WTC11 (cell line): ENCODE results near the gene SERAC1. TPM values are rescaled to one million over a fixed set of nuclear protein-coding genes. Genes with fewer than 3 reads are reported as not detected.

Experiments
- ATAC-seq: fragments of 200-7000 bp; cut with Tn5 transposase; 2 replicates; pipeline ENCODE4 v1.10.0; 2021; ENCODE audit warnings: mild to moderate bottlenecking, moderate library complexity
- CTCF ChIA-PET: fragments of 300-600 bp; sonication (Branson Sonifier 250); formaldehyde crosslinking; loops from one replicate; lab custom pipeline; 2021; ENCODE audit warnings: antibody characterized with exemption; lab: Charles Lee
- POLR2A ChIA-PET: fragments of 350-600 bp; sonication (Branson Sonifier 250); formaldehyde crosslinking; loops from one replicate; lab custom pipeline; 2021; ENCODE audit warnings: antibody characterized with exemption; lab: Charles Lee
- DNase-seq: peaks from one replicate; pipeline ENCODE4 v3.0.0; 2021; ENCODE audit warnings: low spot score
- H3K27ac Mint-ChIP-seq: 2 replicates; pipeline ENCODE4 v1.8.0; 2021; ENCODE audit warnings: mixed read lengths
- H3K27me3 Mint-ChIP-seq: 2 replicates; pipeline ENCODE4 v1.8.0; 2021; ENCODE audit warnings: low read depth, mild to moderate bottlenecking, moderate library complexity, mixed read lengths
- H3K36me3 Mint-ChIP-seq: 2 replicates; pipeline ENCODE4 v1.8.0; 2021; ENCODE audit warnings: mixed read lengths
- H3K4me1 Mint-ChIP-seq: 2 replicates; pipeline ENCODE4 v1.8.0; 2022; ENCODE audit warnings: mixed read lengths
- H3K4me3 Mint-ChIP-seq: 2 replicates; pipeline ENCODE4 v1.8.0; 2021; ENCODE audit warnings: mild to moderate bottlenecking, moderate library complexity, mixed read lengths
- H3K9me3 Mint-ChIP-seq: 2 replicates; pipeline ENCODE4 v1.8.0; 2021; ENCODE audit warnings: mixed read lengths
- AFF4 ChIP-seq: sonication (generic); formaldehyde crosslinking; IDR thresholded peaks from 2 replicates; pipeline ENCODE4 v1.8.1; 2023; ENCODE audit warnings: mild to moderate bottlenecking, missing genetic modification reagents, borderline replicate concordance
- AR ChIP-seq: fragments of 250-450 bp; sonication (Bioruptor Pico); IDR thresholded peaks from 2 replicates; pipeline ENCODE4 v1.9.0; 2021; ENCODE audit warnings: mild to moderate bottlenecking
- ATF2 ChIP-seq: sonication (generic); formaldehyde crosslinking; IDR thresholded peaks from 2 replicates; pipeline ENCODE4 v1.8.1; 2022; ENCODE audit warnings: low read depth, missing genetic modification reagents, borderline replicate concordance
- ATF3 ChIP-seq: sonication (generic); formaldehyde crosslinking; conservative IDR thresholded peaks from 2 replicates; pipeline ENCODE4 v1.8.1; 2022; ENCODE audit warnings: mild to moderate bottlenecking, missing genetic modification reagents
- EMX1 ChIP-seq: fragments of 250-450 bp; sonication (Bioruptor Pico); IDR thresholded peaks from 2 replicates; pipeline ENCODE4 v1.8.0; 2021; ENCODE audit warnings: mild to moderate bottlenecking
- ERG ChIP-seq: fragments of 250-450 bp; sonication (Bioruptor Pico); IDR thresholded peaks from 2 replicates; pipeline ENCODE4 v1.8.0; 2021; ENCODE audit warnings: mild to moderate bottlenecking
- ESRRA ChIP-seq: sonication (generic); formaldehyde crosslinking; IDR thresholded peaks from 2 replicates; pipeline ENCODE4 v1.8.1; 2022; ENCODE audit warnings: mild to moderate bottlenecking, missing genetic modification reagents, borderline replicate concordance
- FOXJ3 ChIP-seq: sonication (generic); formaldehyde crosslinking; IDR thresholded peaks from 2 replicates; pipeline ENCODE4 v1.9.0; 2021; ENCODE audit warnings: missing genetic modification reagents, mild to moderate bottlenecking, borderline replicate concordance
- GTF2I ChIP-seq: fragments of 250-450 bp; sonication (Bioruptor Pico); conservative IDR thresholded peaks from 2 replicates; pipeline ENCODE4 v1.4.0; 2021; ENCODE audit warnings: mild to moderate bottlenecking
- IRF1 ChIP-seq: sonication (generic); formaldehyde crosslinking; IDR thresholded peaks from 2 replicates; pipeline ENCODE4 v1.8.0; 2023; ENCODE audit warnings: missing genetic modification reagents
- IRF2 ChIP-seq: sonication (generic); formaldehyde crosslinking; IDR thresholded peaks from 2 replicates; pipeline ENCODE4 v1.8.0; 2022; ENCODE audit warnings: low read depth, missing genetic modification reagents, borderline replicate concordance
- JAZF1 ChIP-seq: fragments of 250-450 bp; sonication (Bioruptor Pico); IDR thresholded peaks from 2 replicates; pipeline ENCODE4 v1.9.0; 2021; ENCODE audit warnings: moderate library complexity, mild to moderate bottlenecking, inconsistent platforms
- NR1H2 ChIP-seq: sonication (generic); formaldehyde crosslinking; IDR thresholded peaks from 2 replicates; pipeline ENCODE4 v1.9.0; 2021; ENCODE audit warnings: mild to moderate bottlenecking, moderate library complexity, missing genetic modification reagents
- NR2C2 ChIP-seq: sonication (generic); formaldehyde crosslinking; IDR thresholded peaks from 2 replicates; pipeline ENCODE4 v1.8.0; 2022; ENCODE audit warnings: mild to moderate bottlenecking, missing genetic modification reagents
- SMAD4 ChIP-seq: sonication (generic); formaldehyde crosslinking; IDR thresholded peaks from 2 replicates; pipeline ENCODE4 v1.8.0; 2022; ENCODE audit warnings: mild to moderate bottlenecking, missing genetic modification reagents
- ZBTB21 ChIP-seq: sonication (generic); formaldehyde crosslinking; IDR thresholded peaks from 2 replicates; pipeline ENCODE4 v1.8.1; 2023; ENCODE audit warnings: mild to moderate bottlenecking, missing genetic modification reagents, borderline replicate concordance
- ZNF138 ChIP-seq: sonication (generic); formaldehyde crosslinking; conservative IDR thresholded peaks from 2 replicates; pipeline ENCODE4 v1.8.1; 2022; ENCODE audit warnings: mild to moderate bottlenecking, moderate library complexity, missing genetic modification reagents
- ZNF219 ChIP-seq: sonication (generic); formaldehyde crosslinking; IDR thresholded peaks from 2 replicates; pipeline ENCODE4 v1.8.0; 2023; ENCODE audit warnings: missing genetic modification reagents, mild to moderate bottlenecking, borderline replicate concordance
- ZNF232 ChIP-seq: sonication (generic); formaldehyde crosslinking; IDR thresholded peaks from 2 replicates; pipeline ENCODE4 v1.8.0; 2022; ENCODE audit warnings: mild to moderate bottlenecking, missing genetic modification reagents
- total RNA-seq: library from RNA; stranded (reverse); gene quantifications from 3 replicates; pipeline ENCODE4 v1.2.3, GENCODE V29; 2021

Gene SERAC1
- total RNA-seq, 1 experiment from 2014 or later: 14.1 TPM

GRCh38 chr6:158086054-158086503, 82.0 kb downstream of the SERAC1 start (continued):
- TF ChIP-seq NR2C2 (CRISPR knock-in tag) (no peak), ATF2 (CRISPR knock-in tag) (no peak), IRF1 (CRISPR knock-in tag) (no peak), ATF3 (CRISPR knock-in tag) (no peak), NR1H2 (CRISPR knock-in tag) (no peak), JAZF1 (no peak), ERG (CRISPR knock-in tag) (no peak), FOXJ3 (CRISPR knock-in tag) (no peak), AR (CRISPR knock-in tag) (no peak), ZNF219 (CRISPR knock-in tag) (no peak), IRF2 (CRISPR knock-in tag) (no peak), ZNF138 (CRISPR knock-in tag) (no peak)
- TF ChIP-seq, all 79 proteins: peak for 0

GRCh38 chr6:158085261-158086053, 82.6 kb downstream of the SERAC1 start:
- Mint-ChIP-seq H3K4me1 (no peaks in the 10 kb centered on the region), H3K27ac (no peak overlapping the region), H3K4me3 (no peak overlapping the region), H3K36me3 (peaks cover 27% of the 10 kb centered on the region), H3K27me3 (no peaks in the 10 kb centered on the region), H3K9me3 (no peaks in the 10 kb centered on the region)
- ChIA-PET CTCF (interaction anchor here (0.6 to 2.4 kb wide), 3 partner anchors 13 to 120 kb away, joined by 3 to 8 read pairs (median 3); no protein-coding TSS in a partner anchor), POLR2A (no interaction called here)
- DNase-seq: no peak
- ATAC-seq: no peak
- no peak for TF ChIP-seq AFF4 (CRISPR knock-in tag)
- no peak for TF ChIP-seq SMAD4
- TF ChIP-seq ZBTB21: no peak
- TF ChIP-seq EMX1 (CRISPR knock-in tag): no peak
- TF ChIP-seq ESRRA (CRISPR knock-in tag): no peak
- no peak for TF ChIP-seq IRF1 (CRISPR knock-in tag)
- no peak for TF ChIP-seq GTF2I (CRISPR knock-in tag)
- no peak for TF ChIP-seq ZNF232
